Left colon (tissue), 2 donors: ENCODE results near the gene RAB26. TPM values are rescaled to one million over a fixed set of nuclear protein-coding genes. Genes with fewer than 3 reads are reported as not detected.
A peak's percentile ranks its signal among the peaks of the same experiment; 100 is the strongest.
"Not testable (repeated sequence)": the region's sequence is repeated elsewhere in the genome, so short reads cannot be mapped to it uniquely, and the experiment has no call there.

Experiments
- ATAC-seq: fragments of 200-7000 bp; cut with Tn5 transposase; one replicate; pipeline ENCODE4 v1.9.1; 2020; ENCODE audit warnings: mild to moderate bottlenecking, moderate library complexity
- DNase-seq, 2 donors: peaks; one replicate each; pipeline ENCODE4 v3.0.0-alpha.2; 2020
- intact Hi-C, 2 donors: fragments of 100-400 bp; cut with DNase I in 1 of 2; cut with micrococcal nuclease in 1 of 2; formaldehyde crosslinking; loops; one replicate each; pipeline versions ENCODE4 v1.11.2 to v1.14.0; 2022; cut with DNase I, micrococcal nuclease
- long read RNA-seq: library from polyadenylated mRNA; unstranded; transcript quantifications from one replicate; pipeline ENCODE4 v2.0.0, GENCODE V29; 2021
- total RNA-seq, 2 donors: library from RNA; stranded (reverse); fragmentation: NEBNext Ultra II Directional; extraction: Animal tissue kit (Norgen Biotek cat#: 25700); gene quantifications; one replicate each; pipeline ENCODE4 v1.2.1, GENCODE V29; 2021
- donor health status: DM: no; HTN: no; CAD: no.
- donor health status: DM: yes; HTN: yes; CAD: no.

Gene RAB26, protein sequence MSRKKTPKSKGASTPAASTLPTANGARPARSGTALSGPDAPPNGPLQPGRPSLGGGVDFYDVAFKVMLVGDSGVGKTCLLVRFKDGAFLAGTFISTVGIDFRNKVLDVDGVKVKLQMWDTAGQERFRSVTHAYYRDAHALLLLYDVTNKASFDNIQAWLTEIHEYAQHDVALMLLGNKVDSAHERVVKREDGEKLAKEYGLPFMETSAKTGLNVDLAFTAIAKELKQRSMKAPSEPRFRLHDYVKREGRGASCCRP
- 10 to 100 TPM; 24.9 to 27.2 TPM for total RNA-seq
- long read RNA-seq, transcript RAB26-201 (9 exons, 1,675 nt), result minor isoform, 10 of 71 reads
- long read RNA-seq, transcript RAB26-204 (8 exons, 1,720 nt), result major isoform, 16 of 71 reads
- long read RNA-seq, partial matches to known transcripts, result 6 of 71 reads
- long read RNA-seq, other reads (novel, unspliced or antisense), result 37 of 71 reads

DNA sequence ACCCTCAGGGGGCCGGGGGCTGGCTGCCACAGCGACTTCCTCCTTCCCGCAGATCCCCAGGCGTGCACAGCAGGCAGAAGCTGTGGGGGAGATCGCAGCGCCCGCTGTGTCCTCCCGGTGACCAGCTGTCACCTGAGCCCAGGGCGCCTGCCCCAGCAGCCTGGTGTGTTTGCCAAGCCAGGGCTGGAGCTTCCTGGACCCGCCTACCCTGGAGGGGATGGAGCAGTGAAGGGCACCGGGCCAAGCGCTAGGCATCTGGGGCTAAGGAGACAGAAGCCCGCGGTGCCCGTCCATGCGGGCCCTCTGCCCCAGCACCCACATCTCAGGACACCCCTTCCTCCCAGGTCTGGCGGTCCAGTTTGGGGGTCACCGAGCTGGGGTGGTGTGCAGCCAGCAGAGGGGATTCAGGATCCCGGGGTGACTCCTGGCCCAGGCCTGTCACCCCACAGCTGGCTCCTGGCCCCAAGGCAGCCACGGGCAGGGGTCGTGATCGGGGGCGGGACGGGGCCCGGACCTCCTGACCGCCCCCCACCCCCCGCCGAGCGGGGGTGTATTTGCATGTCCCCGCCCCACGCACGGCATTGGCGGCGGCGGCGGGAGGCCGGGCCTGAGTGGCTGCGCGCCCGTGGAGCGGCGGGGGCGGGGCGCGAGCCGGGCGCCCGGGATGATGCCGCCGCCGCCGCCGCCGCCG is at the start of gene RAB26:
Gene RAB26 (plus strand): TSS at position 645 of the 691 bp plus-strand sequence. CDS start 159 bp downstream, outside the sequence.
- DNase-seq, result peak; percentile 92 to 93
- peak; percentile 80 for ATAC-seq
- intact Hi-C loops, result loop anchor here in 1 of 2 donors (10.0 kb wide), 1 partner anchor 143 kb away; the partner anchor contains the start of gene ZNF598

DNA sequence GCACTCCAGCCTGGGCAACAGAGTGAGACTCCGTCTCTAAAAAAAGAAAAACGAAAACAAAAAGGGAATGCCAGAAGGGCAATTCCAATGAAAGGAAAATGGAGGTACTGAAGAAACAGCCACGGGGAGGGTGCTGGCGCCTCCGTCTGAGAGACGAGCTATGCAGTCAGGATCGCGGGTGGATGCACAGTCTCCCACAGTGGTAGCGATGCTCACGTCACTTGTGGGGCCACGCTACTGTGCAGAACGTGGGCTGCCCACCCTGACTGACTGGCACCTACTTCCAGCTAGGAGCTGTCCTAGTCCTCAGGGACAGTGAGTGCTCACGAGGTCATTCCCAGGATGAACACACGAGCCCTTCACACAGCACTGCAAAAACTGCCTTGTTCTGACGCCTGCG is 46.8 kb upstream of the RAB26 start:
- intact Hi-C loops, DNase-seq, ATAC-seq: not testable (repeated sequence)

DNA sequence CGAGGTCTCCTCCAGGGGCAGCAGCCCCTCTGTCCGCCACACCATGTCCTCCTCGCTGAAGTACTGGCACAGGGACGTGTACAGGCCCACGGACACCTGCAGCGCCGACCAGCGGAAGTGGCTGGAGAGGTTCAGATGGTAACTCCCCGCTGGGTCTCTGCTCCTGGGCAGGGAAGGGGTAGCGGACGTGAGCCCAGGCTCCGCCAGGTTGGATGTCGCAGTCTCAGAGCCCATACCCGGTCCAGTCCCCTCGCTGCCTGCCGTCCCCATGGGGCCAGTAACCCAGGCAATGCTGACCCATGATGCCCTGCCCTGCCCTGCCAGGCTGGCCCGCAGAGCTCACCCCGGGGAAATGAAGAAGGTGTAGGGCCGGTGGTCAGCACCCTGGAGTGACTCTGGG is 46.0 kb upstream of the RAB26 start:
- intact Hi-C loops, result no loop called here
- no peak for ATAC-seq
- DNase-seq, result no peak

DNA sequence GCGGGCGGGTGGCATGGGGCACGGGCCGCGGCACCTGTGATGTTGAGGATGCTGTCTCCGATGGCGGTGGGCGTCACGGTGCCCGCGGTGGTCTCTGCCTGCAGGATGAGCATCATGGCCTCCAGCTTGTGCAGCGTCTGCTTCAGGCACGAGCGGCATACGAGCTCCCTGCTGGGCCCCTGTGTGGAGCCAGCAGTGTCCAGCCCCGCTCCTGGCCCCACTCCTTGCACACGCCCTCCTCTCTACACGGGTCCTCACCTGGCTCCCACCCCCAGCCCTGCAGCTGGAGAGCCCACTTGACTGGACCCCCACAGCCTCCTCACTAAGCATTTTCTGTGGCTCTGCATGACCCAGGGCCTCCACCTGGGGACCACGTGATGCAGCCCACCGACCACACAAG is 44.0 kb upstream of the RAB26 start:
- intact Hi-C loops, DNase-seq, ATAC-seq: not testable (repeated sequence)

DNA sequence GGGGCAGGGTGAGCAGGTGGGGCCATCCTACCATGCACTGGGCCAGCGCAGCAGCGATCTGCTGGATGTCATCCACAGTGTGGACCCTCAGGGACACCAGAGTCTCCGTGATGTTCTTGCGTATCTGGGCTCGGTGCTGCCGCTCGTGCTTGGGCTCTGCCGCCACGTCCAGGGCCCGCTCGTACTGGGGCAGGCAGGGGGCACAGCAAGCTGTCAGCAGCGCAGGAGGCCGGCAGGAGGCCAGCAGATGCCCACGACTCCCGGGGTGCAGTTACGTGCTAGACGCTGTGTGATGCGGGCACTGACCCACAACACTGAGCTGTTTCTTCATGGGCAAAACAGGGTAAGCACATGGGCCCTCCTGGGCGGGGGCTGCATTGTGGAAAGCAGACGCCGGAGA is 43.1 kb upstream of the RAB26 start:
- ATAC-seq, DNase-seq, intact Hi-C loops: not testable (repeated sequence)

DNA sequence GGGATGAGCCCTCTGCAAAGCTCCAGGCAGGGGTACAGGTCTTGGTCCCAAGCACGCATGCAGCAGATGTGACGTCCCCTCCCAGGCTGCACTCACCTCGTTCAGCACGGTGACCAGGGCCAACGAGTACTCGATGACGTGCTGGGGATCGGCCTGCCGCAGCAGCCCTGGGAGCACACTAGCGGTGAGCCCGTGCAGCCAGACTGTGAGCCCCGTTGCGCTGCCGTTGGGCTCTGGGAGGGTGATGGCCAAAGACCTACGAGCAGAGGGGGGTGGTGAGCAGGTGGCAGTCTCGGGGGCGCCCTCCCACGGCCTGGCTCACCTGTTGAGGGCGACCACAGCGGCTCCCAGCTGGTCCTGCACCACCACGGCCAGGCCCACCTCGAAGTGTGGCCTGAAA is 42.7 kb upstream of the RAB26 start:
- intact Hi-C loops, ATAC-seq, DNase-seq: not testable (repeated sequence)

DNA sequence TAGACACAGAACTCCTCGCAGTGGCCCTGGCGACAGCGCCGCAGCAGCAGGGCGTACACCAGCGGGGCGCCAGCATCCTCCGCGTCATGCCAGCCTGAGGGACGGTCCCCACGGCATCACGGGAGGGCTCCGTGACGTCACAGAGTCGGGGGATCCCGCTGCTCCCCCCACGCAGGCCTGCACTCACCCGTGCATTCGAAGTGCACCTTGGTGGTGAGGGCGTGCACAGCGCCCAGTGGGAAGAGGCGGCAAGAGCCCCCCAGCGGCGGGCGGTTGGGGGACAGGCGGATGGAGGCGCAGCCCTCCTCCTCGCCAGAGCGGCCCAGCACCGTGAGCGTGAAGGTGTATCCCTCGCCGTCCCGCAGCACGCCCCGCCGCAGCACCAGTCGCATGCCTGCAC is 42.2 kb upstream of the RAB26 start:
- intact Hi-C loops, ATAC-seq, DNase-seq: not testable (repeated sequence)

DNA sequence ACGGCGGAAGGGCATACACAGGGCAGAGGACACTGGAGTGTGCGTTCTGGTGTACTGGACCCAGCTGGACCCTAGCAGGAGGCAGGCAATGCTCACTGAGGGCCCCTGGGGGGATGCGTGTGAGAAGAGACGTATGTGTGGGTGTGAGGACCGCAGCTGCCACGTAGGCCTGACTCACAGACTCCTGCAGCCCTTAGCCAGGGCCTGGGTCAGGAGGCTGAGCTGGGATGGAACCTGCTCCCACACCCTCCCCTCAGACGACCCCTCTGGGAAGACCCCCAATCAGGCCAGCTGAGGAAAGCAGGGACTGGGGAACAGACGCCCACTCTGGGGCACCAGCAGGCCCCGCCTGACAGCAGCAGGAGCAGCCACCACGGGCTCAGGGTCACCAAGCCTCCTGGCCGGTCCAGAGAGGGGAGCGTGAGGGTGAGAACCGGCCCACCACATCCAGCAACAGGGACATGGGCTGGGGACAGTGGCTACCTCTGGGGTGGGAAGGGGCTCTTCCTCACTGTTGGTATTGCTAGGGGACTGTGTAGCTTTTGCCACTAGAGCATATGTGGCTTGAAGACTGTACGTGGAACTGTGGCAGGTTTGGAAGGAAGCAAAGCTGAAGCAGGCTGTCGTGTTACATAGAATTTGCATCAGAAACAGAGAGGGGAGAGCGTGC is 41.2 kb upstream of the RAB26 start:
- intact Hi-C loops, ATAC-seq, DNase-seq: not testable (repeated sequence)

DNA sequence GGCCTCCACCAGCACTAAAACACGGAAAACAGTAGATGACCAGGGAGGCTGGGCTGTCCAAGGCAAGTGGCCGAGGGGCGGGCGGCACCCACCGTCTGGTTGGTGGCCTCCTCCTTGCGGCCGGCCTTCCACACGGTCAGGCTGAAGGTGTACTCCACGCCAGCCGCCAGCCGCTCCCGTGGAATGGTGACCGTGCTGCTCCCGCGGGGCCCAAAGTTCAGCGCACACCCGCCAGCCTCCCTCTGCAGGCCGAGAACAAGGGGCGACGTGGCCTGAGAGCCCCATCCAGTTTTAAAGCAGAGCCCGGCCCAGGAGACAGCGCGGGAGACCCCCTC is 40.7 kb upstream of the RAB26 start:
- ATAC-seq, result peak; percentile 14
- DNase-seq, intact Hi-C loops: not testable (repeated sequence)

DNA sequence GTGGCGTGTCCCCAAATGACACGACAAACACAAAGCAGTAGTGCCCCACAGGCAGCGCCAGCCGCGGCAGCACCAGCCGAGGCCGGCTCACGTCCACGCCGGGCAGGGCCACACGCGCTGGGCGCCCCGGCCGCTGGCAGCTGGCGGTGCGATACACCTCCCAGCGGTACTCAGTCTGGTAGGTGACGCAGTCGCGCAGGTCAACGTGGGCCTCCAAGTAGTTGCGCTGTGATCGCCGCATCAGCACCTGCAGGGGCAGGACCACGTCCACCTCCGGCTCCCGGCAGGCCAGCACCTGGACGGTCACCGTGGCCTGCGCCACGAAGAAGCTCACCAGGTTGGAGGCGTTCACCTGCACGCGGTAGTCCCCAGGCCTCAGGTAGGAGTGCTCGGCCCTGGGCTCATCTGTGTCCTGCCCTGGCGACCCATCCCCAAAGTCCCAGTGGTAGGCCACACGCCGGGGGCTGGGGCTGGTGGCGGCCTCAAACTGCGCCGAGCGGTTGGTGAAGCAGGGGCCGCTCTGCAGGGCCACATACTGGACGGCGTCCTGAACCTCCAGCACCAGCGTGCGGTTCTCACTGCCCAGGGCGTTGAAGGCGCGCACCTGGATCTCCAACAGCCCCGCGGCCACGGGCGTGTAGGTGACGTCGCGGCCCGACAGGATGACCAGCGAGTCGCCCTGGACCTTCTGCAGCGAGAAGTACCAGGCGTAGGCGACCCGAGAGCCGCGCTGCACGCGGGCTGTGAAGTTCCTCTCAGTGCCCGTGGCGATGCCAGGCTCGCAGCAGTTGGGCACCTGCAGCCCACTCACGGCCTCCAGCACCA is 39.8 kb upstream of the RAB26 start:
- peak; percentile 15 for ATAC-seq
- intact Hi-C loops, DNase-seq: not testable (repeated sequence)

DNA sequence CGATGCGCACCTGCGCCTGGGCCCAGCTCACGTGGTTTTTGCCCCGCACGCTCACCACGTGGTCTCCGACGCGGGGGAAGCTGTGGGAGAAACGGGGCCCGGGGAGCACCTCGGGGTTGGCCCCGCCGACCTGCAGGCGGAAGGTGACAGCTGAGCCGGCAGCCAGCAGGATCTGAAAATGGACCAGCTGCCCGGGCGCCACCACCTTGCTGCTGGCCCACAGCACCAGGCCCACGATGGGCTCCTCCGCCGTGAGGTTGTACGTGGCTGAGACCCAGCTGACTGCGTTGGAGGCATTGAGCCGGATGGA is 39.2 kb upstream of the RAB26 start:
- intact Hi-C loops, DNase-seq: not testable (repeated sequence)
- peak; percentile 16 for ATAC-seq

DNA sequence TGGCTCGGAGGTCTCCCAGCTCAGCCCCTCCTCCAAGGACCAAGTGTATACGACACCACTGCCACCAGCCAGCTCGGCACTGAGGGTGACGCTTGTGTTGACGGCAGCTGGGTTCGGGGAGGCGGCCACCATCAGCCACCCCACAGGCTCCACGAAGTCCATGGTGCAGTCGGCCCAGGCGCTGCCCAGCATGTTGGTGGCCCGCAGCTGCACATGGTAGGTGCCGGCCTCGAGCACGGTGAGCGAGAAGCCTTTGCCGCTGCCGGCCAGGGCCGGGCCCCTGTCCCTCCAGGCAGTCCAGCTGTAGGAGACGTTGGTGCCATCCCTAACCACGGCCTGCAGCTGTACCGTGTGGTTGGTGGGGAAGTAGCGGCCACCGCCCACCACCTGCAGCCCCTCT is 38.6 kb upstream of the RAB26 start:
- DNase-seq, intact Hi-C loops: not testable (repeated sequence)
- ATAC-seq, result peak; percentile 16

DNA sequence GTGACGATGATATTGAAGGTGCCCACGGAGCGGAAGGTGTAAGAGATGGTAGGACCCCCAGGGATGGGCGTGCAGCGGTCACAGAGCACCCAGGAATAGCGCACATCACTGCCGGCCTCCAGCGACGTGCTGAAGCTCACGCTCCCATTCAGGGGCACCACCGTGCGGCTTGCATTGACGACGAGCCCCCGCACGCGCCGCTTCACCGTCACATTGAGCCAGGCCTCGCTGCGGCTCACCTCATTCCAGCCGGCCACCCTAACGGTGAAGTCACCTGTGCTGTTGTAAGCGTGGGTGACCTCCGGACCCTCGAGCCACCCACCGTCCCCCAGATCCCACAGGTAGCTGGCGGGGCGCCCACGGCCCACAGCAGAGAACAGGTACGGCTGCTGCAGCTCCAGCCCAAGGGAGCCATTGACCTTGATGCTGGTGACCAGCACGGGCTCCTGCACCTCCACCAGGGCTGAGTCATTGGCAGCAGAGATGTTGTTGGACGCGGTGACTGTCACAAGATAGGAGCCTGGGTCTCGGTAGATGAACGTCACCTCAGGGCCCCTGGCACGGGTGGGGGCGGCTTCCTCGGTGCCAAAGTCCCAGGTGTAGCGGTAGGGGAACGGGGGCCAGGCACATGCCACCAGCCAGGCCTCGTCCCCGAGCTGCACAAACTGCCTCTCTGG is 38.0 kb upstream of the RAB26 start:
- intact Hi-C loops, DNase-seq: not testable (repeated sequence)
- ATAC-seq, result peak; percentile 25

DNA sequence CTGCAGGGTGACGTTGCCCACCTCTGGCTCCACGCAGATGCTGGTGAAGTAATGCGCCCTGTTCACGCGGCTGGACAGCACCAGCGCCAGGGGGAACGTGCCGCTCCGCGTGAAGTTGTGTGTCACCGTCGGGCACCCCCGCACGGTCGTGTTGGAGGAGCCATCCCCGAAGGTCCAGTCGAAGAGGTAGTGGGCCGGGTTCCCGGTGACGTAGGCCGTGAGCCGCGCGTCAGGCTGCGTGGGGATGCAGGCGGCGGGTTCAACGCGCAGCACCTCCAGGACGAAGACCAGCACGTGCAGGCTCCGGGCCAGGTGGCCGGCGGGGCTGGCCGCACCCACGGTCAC is 37.4 kb upstream of the RAB26 start:
- peak; percentile 16 for ATAC-seq

DNA sequence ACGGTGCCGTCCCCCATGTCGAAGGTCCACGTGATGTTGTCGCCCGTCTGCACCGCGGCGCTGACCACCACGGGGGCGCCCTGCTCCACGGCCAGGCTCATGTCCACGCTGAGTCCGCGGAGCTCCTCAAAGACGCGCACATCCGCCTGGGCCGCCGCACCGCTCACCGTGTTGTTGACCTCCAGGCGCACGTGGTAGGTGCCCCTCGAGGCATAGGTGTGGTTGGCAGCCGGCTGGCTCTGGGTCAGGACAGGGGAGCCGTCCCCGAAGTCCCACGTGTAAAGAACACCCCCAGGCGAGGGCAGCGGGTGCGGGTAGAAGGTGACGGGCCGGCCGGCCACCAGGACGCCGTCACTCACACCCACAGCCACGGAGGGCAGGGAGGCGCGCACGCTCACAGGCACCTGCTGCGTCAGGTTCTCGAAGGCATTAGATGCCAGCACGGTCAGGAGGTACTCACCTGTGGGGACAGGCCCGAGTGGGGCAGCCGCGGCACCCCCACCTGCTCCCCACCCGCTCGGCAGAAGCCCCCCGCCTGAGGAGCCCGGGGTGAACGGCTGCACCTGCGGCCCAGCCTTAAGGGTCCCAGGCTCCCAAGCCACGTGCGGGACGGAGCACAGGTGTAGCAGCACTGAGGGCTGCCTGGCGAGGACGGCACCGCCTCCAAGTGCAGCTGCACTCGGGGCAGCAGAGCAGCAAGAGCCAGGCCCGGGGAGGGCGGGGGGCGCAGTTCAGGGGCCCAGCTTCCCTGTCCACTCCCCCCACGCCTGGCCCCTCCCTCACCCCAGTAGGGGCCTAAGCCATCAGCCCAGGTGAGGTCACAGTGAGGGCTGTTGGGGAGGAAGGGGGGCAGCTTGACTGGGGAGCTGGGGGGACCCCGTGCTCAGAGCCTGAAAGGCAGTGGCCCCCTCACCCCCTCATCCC is 36.8 kb upstream of the RAB26 start:
- ATAC-seq, result peak; percentile 11
- intact Hi-C loops, DNase-seq: not testable (repeated sequence)

More for the DNA sequence above, 37.4 kb upstream of the RAB26 start:
- intact Hi-C loops, DNase-seq: not testable (repeated sequence)

DNA sequence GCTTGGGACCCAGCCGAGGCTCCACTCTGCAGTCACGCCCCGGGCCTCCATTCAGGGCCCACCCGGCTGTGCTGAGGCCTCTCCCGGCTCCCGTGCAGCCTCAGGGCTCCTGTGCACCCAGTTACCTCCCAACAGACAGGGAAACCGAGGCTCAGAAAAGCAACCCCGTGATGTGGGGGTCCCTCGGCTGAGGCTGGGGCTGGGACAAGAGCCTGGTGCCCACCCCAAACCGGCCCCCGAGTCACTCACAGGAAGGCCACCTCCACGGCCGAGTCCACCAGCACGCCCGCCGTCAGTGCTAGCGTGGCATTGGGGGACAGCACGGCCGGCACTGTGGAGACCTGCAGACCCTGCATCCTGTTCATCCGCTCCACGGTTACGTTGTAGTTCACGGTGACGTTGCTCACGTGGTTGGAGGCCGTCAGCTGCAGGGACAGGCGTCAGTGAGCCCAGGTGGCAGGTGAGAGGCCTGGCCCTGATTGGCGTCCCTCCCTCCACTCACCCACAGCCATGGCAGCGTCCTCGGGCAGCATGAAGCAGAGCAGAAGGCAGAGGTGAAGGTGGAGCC is 35.8 kb upstream of the RAB26 start:
- intact Hi-C loops, DNase-seq, ATAC-seq: not testable (repeated sequence)

DNA sequence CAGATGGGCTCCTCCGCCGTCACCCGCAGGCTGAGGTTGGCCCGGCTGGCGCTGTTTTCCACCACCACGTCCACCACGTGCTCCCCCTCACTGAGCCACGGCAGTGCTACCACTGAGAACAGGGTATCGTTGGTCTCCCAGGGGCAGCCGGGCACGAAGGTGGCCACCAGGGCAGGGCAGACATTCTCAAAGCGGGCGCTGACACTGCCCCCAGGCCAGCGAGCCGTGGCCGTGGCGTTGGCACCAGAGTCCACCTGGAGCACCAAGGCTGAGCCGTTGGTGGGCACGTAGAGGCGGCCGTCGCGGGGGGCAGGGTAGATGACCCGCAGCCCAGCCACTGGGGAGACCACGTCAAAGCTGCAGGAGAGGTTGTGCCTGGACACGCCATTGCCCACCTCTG is 34.2 kb upstream of the RAB26 start:
- DNase-seq, ATAC-seq, intact Hi-C loops: not testable (repeated sequence)
